ENCODE measurements around the gene OSBPL7.
A peak's percentile ranks its signal among the peaks of the same experiment; 100 is the strongest.

OSBPL7 gene

DNA sequence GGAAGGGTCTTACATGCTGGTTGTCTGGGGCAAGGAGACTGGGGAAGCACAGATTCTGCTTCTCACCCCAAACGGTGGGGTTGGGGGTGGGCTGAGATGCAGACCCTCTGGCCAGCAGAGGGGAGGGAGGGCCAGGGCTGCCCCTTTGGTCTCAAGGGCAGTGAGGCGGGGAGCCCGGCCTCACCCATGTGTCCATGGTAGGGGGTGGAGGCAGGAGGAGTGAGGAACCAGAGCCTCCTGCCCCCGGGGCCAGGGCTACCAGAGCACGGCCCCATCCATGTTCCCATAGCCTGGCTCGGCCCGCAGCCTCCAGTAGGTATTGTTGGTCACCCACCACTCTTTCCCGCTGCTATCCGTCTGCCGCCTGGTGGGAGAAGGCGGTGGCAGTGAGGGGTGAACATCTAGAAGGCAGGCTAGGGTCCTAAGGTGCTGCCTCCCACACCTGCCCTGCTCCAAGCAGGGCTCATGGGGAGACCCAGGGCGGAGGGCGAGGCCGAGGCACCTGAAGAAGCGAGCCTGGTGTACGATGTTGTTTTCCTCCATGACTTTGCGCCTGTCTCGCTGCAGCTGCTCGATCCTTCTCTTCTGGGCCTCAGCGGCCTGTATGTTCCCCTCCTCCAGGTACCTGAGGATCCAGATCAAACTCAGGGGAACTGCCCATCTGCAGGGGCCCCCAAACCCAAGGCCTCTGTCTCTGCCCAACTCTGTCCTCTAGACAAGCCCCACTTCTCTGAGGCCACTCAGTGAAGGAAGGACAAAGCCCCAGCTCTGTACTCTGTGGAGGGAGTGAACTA, 13.4 kb downstream of the OSBPL7 start:
- no peak for DNase-seq (ENCODE audit: extremely low read depth in 1 of 2, low read depth in 1 of 2)

DNA sequence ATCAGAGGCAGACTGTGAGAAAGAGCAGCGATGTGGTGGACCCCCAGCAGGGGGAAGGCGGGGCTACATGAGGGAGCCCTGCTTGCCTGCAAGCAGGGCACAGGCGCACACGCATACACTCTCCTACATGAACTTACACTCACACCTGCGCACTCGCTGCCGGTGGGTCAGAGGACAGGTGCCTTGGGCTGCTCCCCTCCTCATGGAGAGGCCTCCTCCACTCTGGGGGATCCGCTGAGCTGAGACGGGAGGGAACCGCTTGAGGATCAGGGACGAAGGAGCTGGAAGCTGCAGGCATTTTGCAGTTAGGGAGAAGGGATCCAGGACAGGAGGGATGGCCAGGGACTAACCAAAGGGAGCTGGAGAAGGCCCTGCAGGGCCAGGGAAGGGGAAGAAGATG, 14.2 kb downstream of the OSBPL7 start:
- no peak for DNase-seq (ENCODE audit: extremely low read depth in 1 of 2, low read depth in 1 of 2)

- DNase-seq (ENCODE audit: extremely low read depth in 1 of 2, low read depth in 1 of 2), result no peak
These were observed 14.7 kb downstream of the OSBPL7 start for GRCh38 chr17:47806913-47807255.

GRCh38 chr17:47806026-47806912, 15.3 kb downstream of the OSBPL7 start:
- no peak for DNase-seq (ENCODE audit: extremely low read depth in 1 of 2, low read depth in 1 of 2)

DNA sequence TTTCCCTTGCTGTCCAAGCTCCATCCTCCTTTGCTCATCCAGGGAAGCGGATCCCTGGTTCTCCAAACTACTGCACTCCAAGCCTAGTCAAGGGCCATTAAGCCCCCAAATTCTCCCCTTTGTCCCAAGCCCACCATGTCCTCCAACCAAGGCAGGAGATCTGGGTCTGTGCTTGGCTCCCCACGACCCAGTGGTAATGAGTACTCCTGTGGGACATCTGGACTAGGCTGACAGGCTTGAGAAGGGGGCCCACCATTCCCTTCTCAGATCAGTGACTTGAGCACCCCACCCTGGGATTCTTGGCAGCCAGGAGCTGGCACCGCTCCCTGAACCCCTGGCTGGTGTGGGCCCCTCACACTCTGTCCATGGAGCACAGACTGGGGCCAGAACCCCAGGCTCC, 17.1 kb downstream of the OSBPL7 start:
- no peak for DNase-seq (ENCODE audit: extremely low read depth in 1 of 2, low read depth in 1 of 2)

DNA sequence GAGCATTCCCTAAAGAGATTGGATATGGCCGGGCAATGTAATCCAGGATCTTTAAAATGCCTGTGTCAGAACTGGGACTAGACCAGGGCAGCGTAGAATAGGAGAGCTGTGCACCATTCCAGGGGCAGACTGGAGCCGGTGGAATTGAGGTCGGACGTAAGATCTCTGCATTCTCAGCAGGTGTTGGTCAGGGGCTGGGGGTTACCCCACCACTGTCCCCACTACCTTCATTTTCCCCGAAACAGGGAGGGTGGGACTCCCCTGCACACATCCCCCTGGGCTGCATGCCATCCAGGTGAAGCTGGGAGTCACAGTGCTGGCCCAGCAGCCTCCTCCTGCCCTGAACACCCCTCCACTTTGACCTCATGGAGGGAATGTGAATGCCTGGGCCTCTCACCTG, 17.8 kb downstream of the OSBPL7 start:
- DNase-seq (ENCODE audit: extremely low read depth in 1 of 2, low read depth in 1 of 2), result no peak

DNA sequence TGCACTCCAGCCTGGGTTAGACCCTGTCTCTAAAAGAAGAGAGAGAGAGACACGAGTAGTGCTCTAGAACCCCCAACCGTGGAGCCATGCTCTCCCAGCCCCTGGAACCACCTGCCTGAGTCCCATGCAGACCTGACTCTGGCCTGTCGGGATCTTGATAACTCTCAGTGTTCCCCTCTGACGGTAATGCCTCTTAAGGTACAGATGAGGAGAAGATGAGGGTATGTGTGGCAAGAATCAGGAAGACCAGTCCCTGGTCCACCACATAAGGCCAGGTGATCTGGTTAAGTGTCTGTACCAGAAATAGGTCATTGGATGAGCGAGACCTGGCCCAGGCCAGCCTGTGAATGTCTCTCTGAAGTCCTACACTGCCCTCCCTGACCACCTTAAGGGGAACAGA, 18.4 kb downstream of the OSBPL7 start:
- no peak for DNase-seq (ENCODE audit: extremely low read depth in 1 of 2, low read depth in 1 of 2)

DNA sequence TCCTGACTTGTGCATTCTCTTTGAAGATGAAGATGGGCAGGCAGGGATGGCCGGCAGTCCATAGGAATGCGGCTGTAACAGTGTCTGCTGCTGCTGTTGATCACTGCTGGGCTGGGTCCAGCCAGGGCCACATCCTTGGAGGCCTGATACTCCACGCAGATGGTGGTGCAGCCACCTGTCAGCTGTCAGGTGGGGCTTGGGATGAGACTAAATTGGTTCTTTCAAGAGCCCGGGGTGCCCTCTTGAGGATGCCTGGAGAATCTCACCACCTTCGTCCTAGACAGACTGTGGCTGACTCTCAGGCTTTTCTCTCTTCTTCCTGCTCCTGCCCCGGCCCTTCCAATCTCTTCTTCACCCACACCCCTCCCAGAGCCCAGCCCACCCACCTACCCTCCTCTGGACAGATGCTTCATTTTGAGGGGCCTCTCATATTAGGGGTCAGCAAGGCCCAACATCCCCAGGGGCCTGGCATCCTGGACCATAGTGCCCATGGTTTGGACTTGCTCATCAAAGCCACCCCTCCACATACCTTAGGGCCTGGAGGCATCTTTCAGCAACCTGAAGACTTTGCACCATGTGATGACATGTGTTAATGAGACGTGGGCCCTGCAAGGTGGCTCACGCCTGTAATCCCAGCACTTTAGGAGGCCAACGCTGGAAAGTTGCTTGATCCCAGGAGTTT, 19.1 kb downstream of the OSBPL7 start:
- peak in 1 of 2 donors; percentile 42 for DNase-seq (ENCODE audit: extremely low read depth in 1 of 2, low read depth in 1 of 2)

GRCh38 chr17:47801906-47802305, 19.7 kb downstream of the OSBPL7 start:
- DNase-seq (ENCODE audit: extremely low read depth in 1 of 2, low read depth in 1 of 2), result no peak

DNA sequence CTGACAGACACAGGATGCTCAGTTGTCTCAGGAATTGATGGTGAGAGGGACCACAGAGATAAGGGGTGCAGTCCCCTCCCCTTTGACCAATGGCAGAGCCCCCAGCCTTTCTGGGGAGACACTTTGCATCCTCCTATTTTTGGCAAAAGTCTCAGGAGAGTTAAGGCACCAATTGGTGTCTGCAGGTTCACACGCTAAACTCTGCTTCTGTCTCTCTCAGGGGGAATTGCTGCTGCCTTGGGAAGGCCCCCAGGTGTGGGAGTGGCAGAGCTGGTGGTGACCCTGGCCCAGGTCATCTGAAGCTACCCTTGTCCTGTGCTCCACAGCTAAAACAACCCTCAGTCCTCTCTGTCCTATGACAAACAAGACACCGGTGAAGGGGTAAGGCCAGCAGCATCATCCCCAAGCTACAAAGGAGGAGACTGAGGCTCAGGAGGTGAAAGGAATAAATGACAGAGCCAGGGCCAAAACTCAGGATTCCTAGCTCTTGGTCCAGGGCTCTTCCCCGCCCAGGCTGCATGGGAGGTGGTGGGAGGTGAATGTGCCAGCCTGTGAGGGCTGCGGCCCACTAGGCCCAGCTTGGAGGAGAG, 20.3 kb downstream of the OSBPL7 start:
- no peak for DNase-seq (ENCODE audit: extremely low read depth in 1 of 2, low read depth in 1 of 2)

DNA sequence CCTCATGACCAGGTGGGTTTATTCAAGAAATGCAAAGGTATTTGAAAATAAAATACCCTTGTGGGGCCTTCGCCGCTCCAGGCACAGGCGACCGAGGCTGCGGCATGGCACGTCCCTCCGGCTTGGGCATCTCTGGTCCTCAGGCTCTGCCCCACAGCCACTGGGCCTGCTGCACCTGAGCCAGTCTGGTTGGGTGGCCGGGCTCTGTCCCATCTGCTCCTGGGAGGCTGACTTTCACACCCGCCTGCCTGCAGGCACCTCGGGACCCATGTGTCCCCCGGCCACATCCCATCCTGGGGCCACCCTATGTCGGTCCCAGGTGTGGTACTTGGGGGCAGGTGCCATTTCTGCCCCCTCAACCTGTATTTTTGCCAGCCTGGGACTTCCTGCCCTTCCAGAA, 20.9 kb downstream of the OSBPL7 start:
- DNase-seq (ENCODE audit: extremely low read depth in 1 of 2, low read depth in 1 of 2), result no peak

- DNase-seq (ENCODE audit: extremely low read depth in 1 of 2, low read depth in 1 of 2), result no peak
These were observed 23.8 kb downstream of the OSBPL7 start for GRCh38 chr17:47797797-47798196.

GRCh38 chr17:47792979-47793378, 28.6 kb downstream of the OSBPL7 start:
- no peak for DNase-seq (ENCODE audit: extremely low read depth in 1 of 2, low read depth in 1 of 2)

DNA sequence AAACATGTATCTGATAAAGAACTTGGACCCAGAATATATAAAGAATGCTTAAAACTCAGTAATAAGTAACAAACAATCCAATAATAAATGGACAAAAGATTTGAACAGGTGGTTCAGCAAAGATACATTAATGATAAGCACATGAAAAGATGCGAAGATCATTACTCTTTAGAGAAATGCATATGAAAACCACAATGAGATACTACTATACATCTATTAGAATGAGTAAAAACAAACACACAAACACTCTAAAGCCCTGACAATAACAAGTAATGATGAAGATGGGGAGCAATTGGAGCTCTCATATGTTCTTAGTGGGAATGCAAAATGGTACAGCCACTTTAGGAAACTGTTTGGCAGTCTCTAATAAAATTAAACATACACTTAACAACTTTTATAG, 29.1 kb downstream of the OSBPL7 start:
- no peak for DNase-seq (ENCODE audit: extremely low read depth in 1 of 2, low read depth in 1 of 2)

- no peak for DNase-seq (ENCODE audit: extremely low read depth in 1 of 2, low read depth in 1 of 2)
These were observed 30.6 kb downstream of the OSBPL7 start for GRCh38 chr17:47791025-47791424.

GRCh38 chr17:47789611-47790561, 31.7 kb downstream of the OSBPL7 start:
- DNase-seq (ENCODE audit: extremely low read depth in 1 of 2, low read depth in 1 of 2), result peak; percentile 36

GRCh38 chr17:47785538-47786123, 36.0 kb downstream of the OSBPL7 start:
- DNase-seq (ENCODE audit: extremely low read depth in 1 of 2, low read depth in 1 of 2), result no peak

GRCh38 chr17:47781397-47781796, 40.2 kb downstream of the OSBPL7 start:
- no peak for DNase-seq (ENCODE audit: extremely low read depth in 1 of 2, low read depth in 1 of 2)

DNA sequence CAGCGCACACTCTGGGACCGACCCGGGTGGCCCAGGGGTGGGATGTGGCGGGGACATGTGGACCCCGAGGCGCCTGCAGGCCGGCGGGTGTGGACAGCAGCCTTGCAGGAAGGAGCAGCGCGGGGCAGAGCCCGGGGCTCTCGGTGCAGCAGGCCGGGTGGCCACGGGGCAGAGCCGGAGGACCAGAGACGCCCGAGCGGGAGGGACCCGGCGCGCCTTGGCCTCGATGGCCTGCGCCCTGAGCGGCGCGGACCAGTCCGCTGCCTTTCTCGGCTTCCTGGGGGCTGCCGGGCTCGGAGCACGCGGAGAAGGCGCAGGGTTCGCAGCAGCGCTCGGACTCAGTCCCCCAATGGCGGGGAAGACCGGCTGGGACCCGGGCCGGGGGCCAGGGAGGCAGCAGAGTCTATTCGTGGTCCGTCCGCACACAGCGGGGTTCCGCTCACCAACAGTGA, 43.4 kb downstream of the OSBPL7 start:
- no peak for DNase-seq (ENCODE audit: extremely low read depth in 1 of 2, low read depth in 1 of 2)

All from stimulated activated CD8-positive, alpha-beta memory T cell treated with anti-CD3 and anti-CD28 coated beads, Interleukin-7, amount 100 ng/mL, for 48 hours (primary cell).